ENCODE measurements around the gene TIMM10B. TPM values are rescaled to one million over a fixed set of nuclear protein-coding genes. Genes with fewer than 3 reads are reported as not detected.

The TIMM10B gene
- total RNA-seq, 1 donor from 2014 or later, result 37.5 TPM

DNA sequence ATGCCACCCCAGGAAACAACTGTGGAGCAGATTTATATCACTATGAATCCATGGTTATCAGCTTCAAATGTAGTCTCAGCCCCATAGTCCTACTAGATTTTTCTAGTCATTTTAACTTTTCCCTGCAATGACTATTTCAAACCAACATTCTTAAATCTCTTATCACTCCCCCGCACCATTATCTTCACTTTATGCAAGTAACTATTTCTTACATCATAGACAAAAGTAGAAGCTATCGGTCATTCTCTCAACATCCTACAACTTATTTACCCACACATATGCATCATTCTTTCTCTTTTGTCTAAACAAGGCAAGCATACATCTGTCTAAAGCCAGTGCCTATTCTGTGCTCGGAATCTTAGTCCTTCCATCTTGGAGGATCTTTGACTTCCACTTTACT, 4.4 kb downstream of the TIMM10B start:
- H3K27me3 Mint-ChIP-seq, result no peaks in the 10 kb centered on the region
- peaks cover 17% of the 10 kb centered on the region for H3K4me1 Mint-ChIP-seq (ENCODE audit: low read depth)
- DNase-seq (ENCODE audit: low spot score, unreplicated experiment), result no peak
- H3K4me3 Mint-ChIP-seq (ENCODE audit: low read depth), result no peak overlapping the region
- TF ChIP-seq, protein P1, sequence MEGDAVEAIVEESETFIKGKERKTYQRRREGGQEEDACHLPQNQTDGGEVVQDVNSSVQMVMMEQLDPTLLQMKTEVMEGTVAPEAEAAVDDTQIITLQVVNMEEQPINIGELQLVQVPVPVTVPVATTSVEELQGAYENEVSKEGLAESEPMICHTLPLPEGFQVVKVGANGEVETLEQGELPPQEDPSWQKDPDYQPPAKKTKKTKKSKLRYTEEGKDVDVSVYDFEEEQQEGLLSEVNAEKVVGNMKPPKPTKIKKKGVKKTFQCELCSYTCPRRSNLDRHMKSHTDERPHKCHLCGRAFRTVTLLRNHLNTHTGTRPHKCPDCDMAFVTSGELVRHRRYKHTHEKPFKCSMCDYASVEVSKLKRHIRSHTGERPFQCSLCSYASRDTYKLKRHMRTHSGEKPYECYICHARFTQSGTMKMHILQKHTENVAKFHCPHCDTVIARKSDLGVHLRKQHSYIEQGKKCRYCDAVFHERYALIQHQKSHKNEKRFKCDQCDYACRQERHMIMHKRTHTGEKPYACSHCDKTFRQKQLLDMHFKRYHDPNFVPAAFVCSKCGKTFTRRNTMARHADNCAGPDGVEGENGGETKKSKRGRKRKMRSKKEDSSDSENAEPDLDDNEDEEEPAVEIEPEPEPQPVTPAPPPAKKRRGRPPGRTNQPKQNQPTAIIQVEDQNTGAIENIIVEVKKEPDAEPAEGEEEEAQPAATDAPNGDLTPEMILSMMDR (IDR thresholded peaks at IDR 0.05; ENCODE audit: unreplicated experiment), result no peak
- no peaks in the 10 kb centered on the region for H3K9me3 Mint-ChIP-seq (ENCODE audit: low read depth)
- H3K27ac Mint-ChIP-seq, result no peak overlapping the region
- peaks cover 11% of the 10 kb centered on the region for H3K36me3 Mint-ChIP-seq (ENCODE audit: insufficient read depth)

DNA sequence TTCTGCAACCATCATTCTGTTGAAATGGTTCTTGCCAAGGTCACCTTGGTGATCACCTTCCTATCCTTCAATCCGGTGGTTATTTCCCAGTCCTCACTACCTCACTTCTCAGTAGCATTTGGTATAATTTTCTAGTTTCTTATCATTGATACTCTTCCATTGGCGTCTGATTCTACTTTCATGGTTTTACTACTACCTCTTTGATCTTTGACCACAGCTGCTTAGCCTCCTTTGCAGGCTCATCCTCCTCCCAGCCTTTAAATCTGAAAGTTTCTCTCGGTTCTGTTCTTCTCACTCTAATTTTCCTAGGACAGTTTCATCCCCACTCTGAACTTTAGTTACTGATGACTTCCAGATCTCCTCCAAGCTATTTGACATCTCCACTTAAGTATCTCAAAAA, 5.0 kb downstream of the TIMM10B start:
- no peak for DNase-seq (ENCODE audit: low spot score, unreplicated experiment)
- peaks cover 13% of the 10 kb centered on the region for H3K4me1 Mint-ChIP-seq (ENCODE audit: low read depth)
- no peak overlapping the region for H3K27ac Mint-ChIP-seq
- H3K9me3 Mint-ChIP-seq (ENCODE audit: low read depth), result no peaks in the 10 kb centered on the region
- peaks cover 11% of the 10 kb centered on the region for H3K36me3 Mint-ChIP-seq (ENCODE audit: insufficient read depth)
- TF ChIP-seq, protein P1 (IDR thresholded peaks at IDR 0.05; ENCODE audit: unreplicated experiment), result no peak
- H3K27me3 Mint-ChIP-seq, result no peaks in the 10 kb centered on the region
- H3K4me3 Mint-ChIP-seq (ENCODE audit: low read depth), result no peak overlapping the region

DNA sequence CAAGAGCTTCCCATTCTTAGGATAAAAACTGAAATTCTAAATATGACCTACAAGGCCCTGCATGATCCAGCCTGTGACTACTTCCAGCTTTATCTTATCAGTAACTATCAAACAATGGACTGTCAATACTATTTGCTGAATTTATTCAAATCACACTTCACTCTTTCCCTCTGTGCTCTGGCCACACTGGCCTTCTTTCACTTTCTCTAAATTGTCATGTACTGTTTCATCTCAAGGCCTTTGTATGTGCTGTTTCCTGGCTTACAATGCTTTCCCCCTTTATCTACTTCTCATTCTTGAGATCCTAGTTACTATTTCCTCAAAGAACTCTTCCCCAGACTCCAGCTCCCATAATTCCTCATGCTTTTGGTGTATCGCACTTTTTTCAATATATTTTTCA, 5.6 kb downstream of the TIMM10B start:
- Mint-ChIP-seq H3K4me3 (ENCODE audit: low read depth) (no peak overlapping the region), H3K4me1 (ENCODE audit: low read depth) (peaks cover 12% of the 10 kb centered on the region), H3K27ac (no peak overlapping the region)

GRCh38 chr11:6488342-6488741, 7.0 kb downstream of the TIMM10B start:
- H3K4me1 Mint-ChIP-seq (ENCODE audit: low read depth), result peaks cover 7% of the 10 kb centered on the region
- H3K27ac Mint-ChIP-seq, result no peak overlapping the region
- peaks cover 5% of the 10 kb centered on the region for H3K36me3 Mint-ChIP-seq (ENCODE audit: insufficient read depth)
- DNase-seq (ENCODE audit: low spot score, unreplicated experiment), result no peak
- H3K27me3 Mint-ChIP-seq, result no peaks in the 10 kb centered on the region
- TF ChIP-seq, protein P1 (IDR thresholded peaks at IDR 0.05; ENCODE audit: unreplicated experiment), result no peak
- H3K9me3 Mint-ChIP-seq (ENCODE audit: low read depth), result no peaks in the 10 kb centered on the region
- H3K4me3 Mint-ChIP-seq (ENCODE audit: low read depth), result no peak overlapping the region

More for the DNA sequence above, 5.6 kb downstream of the TIMM10B start:
- Mint-ChIP-seq H3K36me3 (ENCODE audit: insufficient read depth) (peaks cover 11% of the 10 kb centered on the region), H3K27me3 (no peaks in the 10 kb centered on the region), H3K9me3 (ENCODE audit: low read depth) (no peaks in the 10 kb centered on the region)
- DNase-seq (ENCODE audit: low spot score, unreplicated experiment), result no peak
- TF ChIP-seq, protein P1 (IDR thresholded peaks at IDR 0.05; ENCODE audit: unreplicated experiment), result no peak

GRCh38 chr11:6488821-6489220, 7.5 kb downstream of the TIMM10B start:
- DNase-seq (ENCODE audit: low spot score, unreplicated experiment), result no peak
- H3K4me3 Mint-ChIP-seq (ENCODE audit: low read depth), result no peak overlapping the region
- H3K36me3 Mint-ChIP-seq (ENCODE audit: insufficient read depth), result peaks cover 3% of the 10 kb centered on the region
- TF ChIP-seq, protein P1 (IDR thresholded peaks at IDR 0.05; ENCODE audit: unreplicated experiment), result no peak
- peaks cover 7% of the 10 kb centered on the region for H3K4me1 Mint-ChIP-seq (ENCODE audit: low read depth)
- H3K9me3 Mint-ChIP-seq (ENCODE audit: low read depth), result no peaks in the 10 kb centered on the region
- no peak overlapping the region for H3K27ac Mint-ChIP-seq
- H3K27me3 Mint-ChIP-seq, result no peaks in the 10 kb centered on the region

Measured in progenitor cell of endocrine pancreas (in vitro differentiated cells).